ENCODE data around the gene LY6G5C.

The LY6G5C gene

GRCh38 chr6:31689249-31690110 is 8.6 kb upstream of the LY6G5C start:
- no peak for DNase-seq

- DNase-seq = no peak
Observed at GRCh38 chr6:31687860-31688693, 7.2 kb upstream of the LY6G5C start.

GRCh38 chr6:31687321-31687720 is 6.5 kb upstream of the LY6G5C start:
- DNase-seq = no peak

- DNase-seq = no peak
Observed at GRCh38 chr6:31686483-31686882, 5.6 kb upstream of the LY6G5C start.

- no peak for DNase-seq
Observed at GRCh38 chr6:31683591-31683990, 2.7 kb upstream of the LY6G5C start.

- peak; percentile 46 to 62 for DNase-seq
Observed at GRCh38 chr6:31681135-31681671, 336 bp upstream of the LY6G5C start.

GRCh38 chr6:31677955-31678354 is 2.9 kb downstream of the LY6G5C start:
- no peak for DNase-seq

- no peak for DNase-seq
Observed at GRCh38 chr6:31676904-31677303, 4.0 kb downstream of the LY6G5C start.

GRCh38 chr6:31676322-31676903 is 4.5 kb downstream of the LY6G5C start:
- no peak for DNase-seq

- DNase-seq = no peak
Observed at GRCh38 chr6:31669676-31670075, 11.2 kb downstream of the LY6G5C start, which contains the start of gene LY6G5B. LY6G5B (plus strand) TSS chr6:31669976; CDS start chr6:31670951, 975 bp downstream.

GRCh38 chr6:31666337-31666965 is 14.4 kb downstream of the LY6G5C start:
- no peak for DNase-seq

GRCh38 chr6:31665501-31666336 is 15.1 kb downstream of the LY6G5C start, which contains the start of gene CSNK2B:
CSNK2B (plus strand) TSS chr6:31666080; CDS start chr6:31666832, 752 bp downstream.
- DNase-seq = peak; percentile 98 to 99

- DNase-seq = peak; percentile 88 to 90
Observed at GRCh38 chr6:31664790-31665500, 15.9 kb downstream of the LY6G5C start, which contains the start of gene GPANK1. GPANK1 (minus strand) TSS chr6:31664997; CDS start chr6:31664478, 519 bp downstream.

GRCh38 chr6:31663961-31664789 is 16.7 kb downstream of the LY6G5C start:
- peak; percentile 17 to 23 for DNase-seq

GRCh38 chr6:31663126-31663960 is 17.5 kb downstream of the LY6G5C start:
- DNase-seq = no peak

GRCh38 chr6:31662124-31662723 is 18.6 kb downstream of the LY6G5C start:
- DNase-seq = no peak

GRCh38 chr6:31661262-31662123 is 19.4 kb downstream of the LY6G5C start:
- DNase-seq = peak in 1 of 2 experiments; percentile 21

Measured in Kasumi-1 (cell line).